ENCODE measurements around the gene ABCB9. TPM values are rescaled to one million over a fixed set of nuclear protein-coding genes. Genes with fewer than 3 reads are reported as not detected.

Gene ABCB9
- total and polyA plus RNA-seq, 2 of the 8 experiments (the other 6 are each of a cell fraction or from before 2014, with no cell fraction given) = 3.8 to 8.0 TPM

DNA sequence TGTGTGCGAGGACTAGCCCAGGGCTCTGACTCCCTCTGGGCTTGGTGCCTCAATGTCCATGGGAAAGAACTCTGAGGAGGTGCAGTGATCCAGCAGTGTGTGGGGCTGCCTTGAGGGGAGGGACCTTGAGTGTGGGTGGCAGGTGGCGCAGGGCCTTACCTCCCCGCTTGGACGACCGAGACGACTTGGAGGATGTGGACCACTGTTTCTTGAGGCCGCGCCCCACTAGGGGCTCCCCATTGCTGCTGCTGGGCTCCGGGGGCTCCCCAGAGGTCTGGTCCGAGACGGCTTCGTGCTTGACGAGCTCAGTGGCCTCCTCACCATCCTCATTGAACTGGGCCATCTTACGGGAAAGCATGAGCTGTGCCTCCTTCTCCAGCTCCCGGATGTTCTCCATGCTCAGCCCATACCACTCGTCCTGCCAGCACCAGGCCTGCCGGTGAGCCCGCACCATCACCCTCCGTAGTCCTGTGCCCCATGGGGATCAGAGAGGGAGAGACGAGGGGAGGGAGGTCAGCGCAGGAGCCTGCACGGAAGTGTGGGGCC is 38.9 kb upstream of the ABCB9 start (continued):
- no peak for TF ChIP-seq MAFK (IDR thresholded peaks at IDR 0.05; ENCODE audit: low read depth, low read length)

Measured in H1 (cell line).